HG03565 (cell line): Measurements from ENCODE around the gene XYLT2.
A peak's percentile ranks its signal among the peaks of the same experiment; 100 is the strongest.
"Not testable (repeated sequence)": the region's sequence is repeated elsewhere in the genome, so short reads cannot be mapped to it uniquely, and the experiment has no call there.

Experiments used
- ATAC-seq: cut with Tn5 transposase; IDR thresholded peaks from one replicate; pipeline ENCODE4 v1.9.1; 2021; ENCODE audit warnings: mild to moderate bottlenecking, moderate library complexity; ENCODE audit not compliant: unreplicated experiment

XYLT2 gene

GRCh38 chr17:50345432-50346312, at the start of gene XYLT2:
XYLT2 (plus strand) TSS chr17:50346126; CDS start chr17:50346141, 15 bp downstream.
- ATAC-seq, result peak; percentile 56

- ATAC-seq, result peak; percentile 48
Measured at GRCh38 chr17:50297407-50297865, 48.5 kb upstream of the XYLT2 start.

- ATAC-seq, result no peak
Measured at GRCh38 chr17:50298018-50298417, 47.9 kb upstream of the XYLT2 start.

GRCh38 chr17:50299776-50300175, 46.1 kb upstream of the XYLT2 start:
- no peak for ATAC-seq

- not testable (repeated sequence) for ATAC-seq
Measured at GRCh38 chr17:50300824-50301223, 45.1 kb upstream of the XYLT2 start.

- ATAC-seq, result no peak
Measured at GRCh38 chr17:50301891-50302584, 43.9 kb upstream of the XYLT2 start.

- ATAC-seq, result no peak
Measured at GRCh38 chr17:50303051-50303450, 42.9 kb upstream of the XYLT2 start.

GRCh38 chr17:50303596-50303995, 42.3 kb upstream of the XYLT2 start:
- no peak for ATAC-seq

- ATAC-seq, result no peak
Measured at GRCh38 chr17:50304781-50305404, 41.0 kb upstream of the XYLT2 start.

GRCh38 chr17:50307654-50308053, 38.3 kb upstream of the XYLT2 start:
- ATAC-seq, result no peak

GRCh38 chr17:50308666-50309065, 37.3 kb upstream of the XYLT2 start:
- no peak for ATAC-seq

GRCh38 chr17:50310455-50311111, 35.3 kb upstream of the XYLT2 start:
- ATAC-seq, result no peak

- no peak for ATAC-seq
Measured at GRCh38 chr17:50311112-50311460, 34.8 kb upstream of the XYLT2 start.

- ATAC-seq, result no peak
Measured at GRCh38 chr17:50311483-50311882, 34.4 kb upstream of the XYLT2 start.

GRCh38 chr17:50312308-50312707, 33.6 kb upstream of the XYLT2 start:
- ATAC-seq, result no peak

- no peak for ATAC-seq
Measured at GRCh38 chr17:50314456-50315011, 31.4 kb upstream of the XYLT2 start.

GRCh38 chr17:50316016-50316587, 29.8 kb upstream of the XYLT2 start:
- no peak for ATAC-seq

- ATAC-seq, result not testable (repeated sequence)
Measured at GRCh38 chr17:50316660-50317059, 29.3 kb upstream of the XYLT2 start.

GRCh38 chr17:50317121-50317520, 28.8 kb upstream of the XYLT2 start:
- no peak for ATAC-seq

- ATAC-seq, result no peak
Measured at GRCh38 chr17:50318501-50319285, 27.2 kb upstream of the XYLT2 start.
